ENCODE measurements around the gene FGF19. TPM values are rescaled to one million over a fixed set of nuclear protein-coding genes. Genes with fewer than 3 reads are reported as not detected.

FGF19 gene
- total and polyA plus RNA-seq, 5 donors: not detected

- H3K27me3 ChIP-seq (ENCODE audit: control insufficient read depth, insufficient read depth): no peaks in the 10 kb centered on the region
- WGBS: 55% methylated on average over 6 of the region's 6 CpGs
- no peak for DNase-seq
- no peak overlapping the region for H3K4me3 ChIP-seq (ENCODE audit: low read length)
- no peak overlapping the region for H3K27ac ChIP-seq (ENCODE audit: low read length)
- no peaks in the 10 kb centered on the region for H3K4me1 ChIP-seq (ENCODE audit: control insufficient read depth, insufficient read depth, low read length)
- intact Hi-C loops (cut with DNase I): no loop called here
- no peak for ATAC-seq
- H3K9me3 ChIP-seq (ENCODE audit: control insufficient read depth, low read length): no peaks in the 10 kb centered on the region
Measured at GRCh38 chr11:69716891-69717747, 13.3 kb upstream of the FGF19 start.

GRCh38 chr11:69716099-69716498 is 12.3 kb upstream of the FGF19 start:
- DNase-seq (no peak), ATAC-seq (no peak)
- Histone ChIP-seq H3K27me3 (ENCODE audit: control insufficient read depth, insufficient read depth) (no peaks in the 10 kb centered on the region), H3K4me3 (ENCODE audit: low read length) (no peak overlapping the region), H3K27ac (ENCODE audit: low read length) (no peak overlapping the region), H3K4me1 (ENCODE audit: control insufficient read depth, insufficient read depth, low read length) (no peaks in the 10 kb centered on the region), H3K9me3 (ENCODE audit: control insufficient read depth, low read length) (no peaks in the 10 kb centered on the region)
- intact Hi-C loops (cut with DNase I): no loop called here
- 80% methylated on average over 11 of the region's 11 CpGs for WGBS

GRCh38 chr11:69715446-69715845 is 11.6 kb upstream of the FGF19 start:
- Histone ChIP-seq H3K27me3 (ENCODE audit: control insufficient read depth, insufficient read depth) (no peaks in the 10 kb centered on the region), H3K9me3 (ENCODE audit: control insufficient read depth, low read length) (no peaks in the 10 kb centered on the region), H3K4me3 (ENCODE audit: low read length) (no peak overlapping the region), H3K4me1 (ENCODE audit: control insufficient read depth, insufficient read depth, low read length) (no peaks in the 10 kb centered on the region), H3K27ac (ENCODE audit: low read length) (no peak overlapping the region)
- ATAC-seq (no peak), DNase-seq (no peak)
- intact Hi-C loops (cut with DNase I): no loop called here
- WGBS: 84% methylated on average over 19 of the region's 19 CpGs

GRCh38 chr11:69711822-69712801 is 8.3 kb upstream of the FGF19 start:
- 60% methylated on average over 28 of the region's 28 CpGs for WGBS
- no peaks in the 10 kb centered on the region for H3K27me3 ChIP-seq (ENCODE audit: control insufficient read depth, insufficient read depth)
- no peak for ATAC-seq

GRCh38 chr11:69708736-69709401 is 5.0 kb upstream of the FGF19 start:
- DNase-seq (no peak), ATAC-seq (no peak)
- Histone ChIP-seq H3K27me3 (ENCODE audit: control insufficient read depth, insufficient read depth) (no peaks in the 10 kb centered on the region), H3K9me3 (ENCODE audit: control insufficient read depth, low read length) (no peaks in the 10 kb centered on the region), H3K4me1 (ENCODE audit: control insufficient read depth, insufficient read depth, low read length) (no peaks in the 10 kb centered on the region), H3K4me3 (ENCODE audit: low read length) (no peak overlapping the region), H3K27ac (ENCODE audit: low read length) (no peak overlapping the region)
- 65% methylated on average over 15 of the region's 15 CpGs for WGBS
- intact Hi-C loops (cut with DNase I): loop anchor here in 1 of 4 donors (10.0 kb wide), 1 partner anchor 176 kb away; no protein-coding TSS in a partner anchor

More at GRCh38 chr11:69711822-69712801, 8.3 kb upstream of the FGF19 start:
- H3K4me1 ChIP-seq (ENCODE audit: control insufficient read depth, insufficient read depth, low read length): no peaks in the 10 kb centered on the region
- intact Hi-C loops (cut with DNase I): no loop called here
- no peaks in the 10 kb centered on the region for H3K9me3 ChIP-seq (ENCODE audit: control insufficient read depth, low read length)
- no peak overlapping the region for H3K27ac ChIP-seq (ENCODE audit: low read length)
- H3K4me3 ChIP-seq (ENCODE audit: low read length): no peak overlapping the region
- DNase-seq: no peak

GRCh38 chr11:69707176-69707575 is 3.4 kb upstream of the FGF19 start:
- no peak for ATAC-seq
- H3K4me1 ChIP-seq (ENCODE audit: control insufficient read depth, insufficient read depth, low read length): no peaks in the 10 kb centered on the region
- no peak overlapping the region for H3K4me3 ChIP-seq (ENCODE audit: low read length)
- DNase-seq: no peak
- no peaks in the 10 kb centered on the region for H3K27me3 ChIP-seq (ENCODE audit: control insufficient read depth, insufficient read depth)
- no peak overlapping the region for H3K27ac ChIP-seq (ENCODE audit: low read length)
- whole genome bisulfite sequencing: 44% methylated on average over 7 of the region's 7 CpGs
- intact Hi-C loops (cut with DNase I): loop anchor here in 1 of 4 donors (10.0 kb wide), 1 partner anchor 178 kb away; no protein-coding TSS in a partner anchor
- H3K9me3 ChIP-seq (ENCODE audit: control insufficient read depth, low read length): no peaks in the 10 kb centered on the region

- Histone ChIP-seq H3K27ac (ENCODE audit: low read length) (no peak overlapping the region), H3K9me3 (ENCODE audit: control insufficient read depth, low read length) (no peaks in the 10 kb centered on the region), H3K27me3 (ENCODE audit: control insufficient read depth, insufficient read depth) (no peaks in the 10 kb centered on the region), H3K4me1 (ENCODE audit: control insufficient read depth, insufficient read depth, low read length) (no peaks in the 10 kb centered on the region), H3K4me3 (ENCODE audit: low read length) (no peak overlapping the region)
- ATAC-seq (no peak), DNase-seq (no peak)
- WGBS: 63% methylated on average over 20 of the region's 20 CpGs
- intact Hi-C loops (cut with DNase I): loop anchor here in 1 of 4 donors (10.0 kb wide), 1 partner anchor 179 kb away; no protein-coding TSS in a partner anchor
Measured at GRCh38 chr11:69705901-69706787, 2.3 kb upstream of the FGF19 start.

- H3K4me3 ChIP-seq (ENCODE audit: low read length): no peak overlapping the region
- WGBS: 33% methylated on average over 18 of the region's 18 CpGs
- intact Hi-C loops (cut with DNase I): loop anchor here in 1 of 4 donors (10.0 kb wide), 1 partner anchor 179 kb away; no protein-coding TSS in a partner anchor
- no peaks in the 10 kb centered on the region for H3K9me3 ChIP-seq (ENCODE audit: control insufficient read depth, low read length)
- H3K27ac ChIP-seq (ENCODE audit: low read length): no peak overlapping the region
- no peaks in the 10 kb centered on the region for H3K4me1 ChIP-seq (ENCODE audit: control insufficient read depth, insufficient read depth, low read length)
- ATAC-seq: no peak
- DNase-seq: no peak
- no peaks in the 10 kb centered on the region for H3K27me3 ChIP-seq (ENCODE audit: control insufficient read depth, insufficient read depth)
Measured at GRCh38 chr11:69705351-69705811, 1.6 kb upstream of the FGF19 start.

- H3K9me3 ChIP-seq (ENCODE audit: control insufficient read depth, low read length): no peaks in the 10 kb centered on the region
- DNase-seq (peak in 1 of 3 donors; percentile 52), ATAC-seq (no peak)
- H3K27ac ChIP-seq (ENCODE audit: low read length): no peak overlapping the region
- intact Hi-C loops (cut with DNase I): loop anchor here in 1 of 4 donors (10.0 kb wide), 1 partner anchor 180 kb away; no protein-coding TSS in a partner anchor
- no peaks in the 10 kb centered on the region for H3K4me1 ChIP-seq (ENCODE audit: control insufficient read depth, insufficient read depth, low read length)
- no peaks in the 10 kb centered on the region for H3K27me3 ChIP-seq (ENCODE audit: control insufficient read depth, insufficient read depth)
- peak overlapping the region; percentile 29 for H3K4me3 ChIP-seq (ENCODE audit: low read length)
- WGBS: 7% methylated on average over 63 of the region's 63 CpGs
Measured at GRCh38 chr11:69704508-69705253, 859 bp upstream of the FGF19 start.
